GM19035 (cell line): ENCODE results near the gene QSER1.
A peak's percentile ranks its signal among the peaks of the same experiment; 100 is the strongest.
"Not testable (repeated sequence)": the region's sequence is repeated elsewhere in the genome, so short reads cannot be mapped to it uniquely, and the experiment has no call there.

Experiments used
- ATAC-seq: cut with Tn5 transposase; IDR thresholded peaks from one replicate; pipeline ENCODE4 v1.9.1; 2021; ENCODE audit not compliant: unreplicated experiment

The QSER1 gene

GRCh38 chr11:32991427-32991826, 98.8 kb downstream of the QSER1 start:
- no peak for ATAC-seq

- no peak for ATAC-seq
Observed at GRCh38 chr11:32991898-32992297, 99.3 kb downstream of the QSER1 start.

GRCh38 chr11:33000181-33000580, 107.6 kb downstream of the QSER1 start:
- no peak for ATAC-seq

- no peak for ATAC-seq
Observed at GRCh38 chr11:33001281-33001680, 108.7 kb downstream of the QSER1 start.

GRCh38 chr11:33001751-33002542, 109.3 kb downstream of the QSER1 start:
- no peak for ATAC-seq

- no peak for ATAC-seq
Observed at GRCh38 chr11:33005175-33005574, 112.6 kb downstream of the QSER1 start.

GRCh38 chr11:33006010-33006409, 113.4 kb downstream of the QSER1 start:
- no peak for ATAC-seq

- no peak for ATAC-seq
Observed at GRCh38 chr11:33013755-33014154, 121.1 kb downstream of the QSER1 start.

GRCh38 chr11:33015621-33016551, 123.3 kb downstream of the QSER1 start, which contains the start of gene DEPDC7:
TSS of gene DEPDC7 (plus strand) at chr11:33015878. CDS start at chr11:33015956, 78 bp downstream.
- ATAC-seq: peak; percentile 85

- no peak for ATAC-seq
Observed at GRCh38 chr11:33016654-33017053, 124.0 kb downstream of the QSER1 start.

- no peak for ATAC-seq
Observed at GRCh38 chr11:33017478-33017877, 124.9 kb downstream of the QSER1 start.

- ATAC-seq: no peak
Observed at GRCh38 chr11:33017965-33018364, 125.4 kb downstream of the QSER1 start.

GRCh38 chr11:33018840-33019239, 126.2 kb downstream of the QSER1 start:
- no peak for ATAC-seq

GRCh38 chr11:33021501-33021900, 128.9 kb downstream of the QSER1 start:
- no peak for ATAC-seq

- ATAC-seq: no peak
Observed at GRCh38 chr11:33021937-33022336, 129.3 kb downstream of the QSER1 start.

- ATAC-seq: no peak
Observed at GRCh38 chr11:33025339-33025722, 132.7 kb downstream of the QSER1 start.

- no peak for ATAC-seq
Observed at GRCh38 chr11:33027233-33027632, 134.6 kb downstream of the QSER1 start.

- ATAC-seq: no peak
Observed at GRCh38 chr11:33027846-33028536, 135.4 kb downstream of the QSER1 start.

- no peak for ATAC-seq
Observed at GRCh38 chr11:33028537-33028914, 135.9 kb downstream of the QSER1 start.

- not testable (repeated sequence) for ATAC-seq
Observed at GRCh38 chr11:33029218-33029617, 136.6 kb downstream of the QSER1 start.
